ENCODE data around the gene KRTAP10-7.
"Not testable (repeated sequence)": the region's sequence is repeated elsewhere in the genome, so short reads cannot be mapped to it uniquely, and the experiment has no call there.

The KRTAP10-7 gene

GRCh38 chr21:44600118-44600978 lies at the start of gene KRTAP10-7:
Gene KRTAP10-7 (plus strand): TSS chr21:44600597. CDS start chr21:44600622, 25 bp downstream.
- not testable (repeated sequence) for DNase-seq (ENCODE audit: low read depth)

- no peak for DNase-seq (ENCODE audit: low read depth)
Observed at GRCh38 chr21:44550807-44551206, 49.6 kb upstream of the KRTAP10-7 start.

GRCh38 chr21:44551340-44551961 lies 48.9 kb upstream of the KRTAP10-7 start, which contains the start of gene KRTAP10-2:
Gene KRTAP10-2 (minus strand): TSS chr21:44551505. CDS start chr21:44551458, 47 bp downstream.
- no peak for DNase-seq (ENCODE audit: low read depth)

GRCh38 chr21:44552136-44552535 lies 48.3 kb upstream of the KRTAP10-7 start:
- DNase-seq (ENCODE audit: low read depth), result no peak

GRCh38 chr21:44552681-44553080 lies 47.7 kb upstream of the KRTAP10-7 start:
- DNase-seq (ENCODE audit: low read depth), result no peak

- no peak for DNase-seq (ENCODE audit: low read depth)
Observed at GRCh38 chr21:44555200-44555875, 45.1 kb upstream of the KRTAP10-7 start.

GRCh38 chr21:44556879-44557278 lies 43.5 kb upstream of the KRTAP10-7 start:
- DNase-seq (ENCODE audit: low read depth), result no peak

- DNase-seq (ENCODE audit: low read depth), result no peak
Observed at GRCh38 chr21:44557491-44558328, 42.7 kb upstream of the KRTAP10-7 start.

GRCh38 chr21:44558329-44558675 lies 42.1 kb upstream of the KRTAP10-7 start:
- not testable (repeated sequence) for DNase-seq (ENCODE audit: low read depth)

GRCh38 chr21:44558695-44559094 lies 41.7 kb upstream of the KRTAP10-7 start, which contains the start of gene KRTAP10-3:
Gene KRTAP10-3 (minus strand): TSS chr21:44558795. CDS start chr21:44558715, 80 bp downstream.
- no peak for DNase-seq (ENCODE audit: low read depth)

GRCh38 chr21:44564099-44564498 lies 36.3 kb upstream of the KRTAP10-7 start:
- no peak for DNase-seq (ENCODE audit: low read depth)

- no peak for DNase-seq (ENCODE audit: low read depth)
Observed at GRCh38 chr21:44564886-44565598, 35.4 kb upstream of the KRTAP10-7 start.

- DNase-seq (ENCODE audit: low read depth), result no peak
Observed at GRCh38 chr21:44566403-44566802, 34.0 kb upstream of the KRTAP10-7 start.

- DNase-seq (ENCODE audit: low read depth), result no peak
Observed at GRCh38 chr21:44567481-44568171, 32.8 kb upstream of the KRTAP10-7 start.

- DNase-seq (ENCODE audit: low read depth), result no peak
Observed at GRCh38 chr21:44568261-44568660, 32.1 kb upstream of the KRTAP10-7 start.

GRCh38 chr21:44568667-44569556 lies 31.5 kb upstream of the KRTAP10-7 start:
- no peak for DNase-seq (ENCODE audit: low read depth)

GRCh38 chr21:44569861-44570517 lies 30.4 kb upstream of the KRTAP10-7 start:
- no peak for DNase-seq (ENCODE audit: low read depth)

- no peak for DNase-seq (ENCODE audit: low read depth)
Observed at GRCh38 chr21:44571296-44571695, 29.1 kb upstream of the KRTAP10-7 start.
